Activated T-helper 2 cell treated with anti-CD3 and anti-CD28 coated beads, Interferon-gamma antibody, Interleukin-2, Interleukin-4, amounts not matched to agents 10 μg/mL and 5 μg/mL and 100 μg/mL, durations not matched to agents 14 hours and 24 hours and 36 hours (primary cell): ENCODE data around the gene RPS6KB2. TPM values are rescaled to one million over a fixed set of nuclear protein-coding genes. Genes with fewer than 3 reads are reported as not detected.
"Not testable (repeated sequence)": the region's sequence is repeated elsewhere in the genome, so short reads cannot be mapped to it uniquely, and the experiment has no call there.

ENCODE experiments used
- DNase-seq: peaks from one replicate; pipeline ENCODE4 v3.0.0; 2021; ENCODE audit warnings: low spot score
- H3K27ac Mint-ChIP-seq: one replicate; pipeline ENCODE4 v1.8.0; 2021; ENCODE audit warnings: mixed read lengths
- H3K27me3 Mint-ChIP-seq: one replicate; pipeline ENCODE4 v1.8.0; 2021; ENCODE audit warnings: low read depth, mixed read lengths
- H3K36me3 Mint-ChIP-seq: one replicate; pipeline ENCODE4 v1.8.0; 2021; ENCODE audit warnings: low read depth, mixed read lengths
- H3K4me1 Mint-ChIP-seq: one replicate; pipeline ENCODE4 v1.8.0; 2021; ENCODE audit warnings: low read depth, mixed read lengths
- H3K4me3 Mint-ChIP-seq: one replicate; pipeline ENCODE4 v1.8.0; 2021; ENCODE audit warnings: low read depth, mild to moderate bottlenecking, moderate library complexity, mixed read lengths
- H3K9me3 Mint-ChIP-seq: one replicate; pipeline ENCODE4 v1.8.0; 2021; ENCODE audit warnings: mixed read lengths
- intact Hi-C: fragments of 100-400 bp; cut with micrococcal nuclease; formaldehyde crosslinking; loops from one replicate; pipeline ENCODE4 v1.15.1; 2023
- total RNA-seq: library from RNA; stranded (reverse); gene quantifications from 2 replicates; pipeline ENCODE4 v1.2.3, GENCODE V29; 2022

RPS6KB2 gene
- total RNA-seq, 1 donor from 2014 or later: 67.6 TPM

- intact Hi-C loops: no loop called here
- H3K4me1 Mint-ChIP-seq: peaks cover 11% of the 10 kb centered on the region
- no peaks in the 10 kb centered on the region for H3K27me3 Mint-ChIP-seq
- H3K36me3 Mint-ChIP-seq: no peaks in the 10 kb centered on the region
- H3K9me3 Mint-ChIP-seq: no peaks in the 10 kb centered on the region
- no peak within 1 kb of the TSS for H3K27ac Mint-ChIP-seq
- H3K4me3 Mint-ChIP-seq: no peak within 1 kb of the TSS
- DNase-seq: no peak
Measured at GRCh38 chr11:67452141-67452952, 24.1 kb downstream of the RPS6KB2 start, which contains the start of gene GPR152. GPR152 (minus strand) TSS chr11:67452729; CDS start chr11:67452724, 5 bp downstream.

GRCh38 chr11:67453816-67454732 lies 25.8 kb downstream of the RPS6KB2 start:
- no peaks in the 10 kb centered on the region for H3K36me3 Mint-ChIP-seq
- no peak for DNase-seq
- intact Hi-C loops: no loop called here
- no peak overlapping the region for H3K27ac Mint-ChIP-seq
- H3K4me3 Mint-ChIP-seq: no peak overlapping the region
- no peaks in the 10 kb centered on the region for H3K27me3 Mint-ChIP-seq
- H3K4me1 Mint-ChIP-seq: peaks cover 5% of the 10 kb centered on the region
- no peaks in the 10 kb centered on the region for H3K9me3 Mint-ChIP-seq

GRCh38 chr11:67455054-67455453 lies 26.8 kb downstream of the RPS6KB2 start, which contains the start of gene CABP4:
CABP4 (plus strand) TSS chr11:67455354; CDS start chr11:67455424, 70 bp downstream.
- peaks cover 3% of the 10 kb centered on the region for H3K27me3 Mint-ChIP-seq
- no peaks in the 10 kb centered on the region for H3K36me3 Mint-ChIP-seq
- intact Hi-C loops: no loop called here
- no peak within 1 kb of the TSS for H3K27ac Mint-ChIP-seq
- H3K4me3 Mint-ChIP-seq: no peak within 1 kb of the TSS
- no peaks in the 10 kb centered on the region for H3K9me3 Mint-ChIP-seq
- peaks cover 2% of the 10 kb centered on the region for H3K4me1 Mint-ChIP-seq
- DNase-seq: no peak

GRCh38 chr11:67456068-67456705 lies 27.9 kb downstream of the RPS6KB2 start:
- no peaks in the 10 kb centered on the region for H3K9me3 Mint-ChIP-seq
- H3K27ac Mint-ChIP-seq: no peak overlapping the region
- intact Hi-C loops: no loop called here
- no peak for DNase-seq
- H3K4me1 Mint-ChIP-seq: peaks cover 4% of the 10 kb centered on the region
- H3K27me3 Mint-ChIP-seq: peaks cover 6% of the 10 kb centered on the region
- H3K36me3 Mint-ChIP-seq: no peaks in the 10 kb centered on the region
- no peak overlapping the region for H3K4me3 Mint-ChIP-seq

- no peaks in the 10 kb centered on the region for H3K36me3 Mint-ChIP-seq
- no peaks in the 10 kb centered on the region for H3K9me3 Mint-ChIP-seq
- H3K27me3 Mint-ChIP-seq: peaks cover 6% of the 10 kb centered on the region
- H3K27ac Mint-ChIP-seq: no peak overlapping the region
- peaks cover 4% of the 10 kb centered on the region for H3K4me1 Mint-ChIP-seq
- DNase-seq: no peak
- no peak overlapping the region for H3K4me3 Mint-ChIP-seq
- intact Hi-C loops: no loop called here
Measured at GRCh38 chr11:67457453-67457852, 29.2 kb downstream of the RPS6KB2 start.

- DNase-seq: no peak
- intact Hi-C loops: no loop called here
- Mint-ChIP-seq H3K27ac (no peak overlapping the region), H3K4me3 (no peak overlapping the region), H3K27me3 (peaks cover 6% of the 10 kb centered on the region), H3K9me3 (no peaks in the 10 kb centered on the region), H3K4me1 (peaks cover 4% of the 10 kb centered on the region), H3K36me3 (no peaks in the 10 kb centered on the region)
Measured at GRCh38 chr11:67458266-67458665, 30.0 kb downstream of the RPS6KB2 start.

- no peak overlapping the region for H3K4me3 Mint-ChIP-seq
Measured at GRCh38 chr11:67463186-67463585, 34.9 kb downstream of the RPS6KB2 start.

GRCh38 chr11:67463680-67464410 lies 35.6 kb downstream of the RPS6KB2 start:
- H3K27me3 Mint-ChIP-seq: peaks cover 6% of the 10 kb centered on the region
- peaks cover 12% of the 10 kb centered on the region for H3K36me3 Mint-ChIP-seq
- peak overlapping the region; percentile 87 for H3K4me3 Mint-ChIP-seq
- DNase-seq: no peak
- H3K4me1 Mint-ChIP-seq: peaks cover 29% of the 10 kb centered on the region
- H3K9me3 Mint-ChIP-seq: no peaks in the 10 kb centered on the region
- H3K27ac Mint-ChIP-seq: peak overlapping the region; percentile 80
- intact Hi-C loops: loop anchor here (1.0 kb wide), 1 partner anchor 44 kb away; the partner anchor contains the start of gene CDK2AP2

More at GRCh38 chr11:67463186-67463585, 34.9 kb downstream of the RPS6KB2 start:
- Mint-ChIP-seq H3K27me3 (peaks cover 6% of the 10 kb centered on the region), H3K36me3 (peaks cover 12% of the 10 kb centered on the region), H3K4me1 (peaks cover 26% of the 10 kb centered on the region), H3K9me3 (no peaks in the 10 kb centered on the region), H3K27ac (no peak overlapping the region)
- no peak for DNase-seq
- intact Hi-C loops: no loop called here

- H3K27me3 Mint-ChIP-seq: peaks cover 6% of the 10 kb centered on the region
- intact Hi-C loops: loop anchor here (1.0 kb wide), 1 partner anchor 44 kb away; the partner anchor contains the start of gene CDK2AP2
- peak; percentile 90 for DNase-seq
- peaks cover 29% of the 10 kb centered on the region for H3K4me1 Mint-ChIP-seq
- H3K36me3 Mint-ChIP-seq: peaks cover 12% of the 10 kb centered on the region
- H3K4me3 Mint-ChIP-seq: peak overlapping the region; percentile 87
- peak overlapping the region; percentile 80 for H3K27ac Mint-ChIP-seq
- H3K9me3 Mint-ChIP-seq: no peaks in the 10 kb centered on the region
Measured at GRCh38 chr11:67464411-67465188, 36.3 kb downstream of the RPS6KB2 start.

GRCh38 chr11:67465189-67465510 lies 36.9 kb downstream of the RPS6KB2 start:
- Mint-ChIP-seq H3K27ac (peak overlapping the region; percentile 80), H3K4me3 (peak overlapping the region; percentile 87), H3K4me1 (peaks cover 26% of the 10 kb centered on the region), H3K27me3 (peaks cover 3% of the 10 kb centered on the region), H3K36me3 (peaks cover 12% of the 10 kb centered on the region), H3K9me3 (no peaks in the 10 kb centered on the region)
- intact Hi-C loops: no loop called here
- DNase-seq: no peak

GRCh38 chr11:67465530-67465929 lies 37.2 kb downstream of the RPS6KB2 start:
- peaks cover 12% of the 10 kb centered on the region for H3K36me3 Mint-ChIP-seq
- DNase-seq, intact Hi-C loops: not testable (repeated sequence)

More at GRCh38 chr11:67465530-67465929, 37.2 kb downstream of the RPS6KB2 start:
- Mint-ChIP-seq H3K4me3 (peak overlapping the region; percentile 87), H3K27ac (peak overlapping the region; percentile 80), H3K4me1 (peaks cover 25% of the 10 kb centered on the region)
- not testable (repeated sequence) for H3K27me3 Mint-ChIP-seq, H3K9me3 Mint-ChIP-seq
